Loucy (cell line): ENCODE results near the gene ZNF692.
A peak's percentile ranks its signal among the peaks of the same experiment; 100 is the strongest.

Experiments used
- H2AFZ ChIP-seq: fragments of 200-600 bp; sonication (generic); 2 replicates; pipeline ENCODE4 v1.6.0; 2016; ENCODE audit warnings: antibody characterized with exemption, mild to moderate bottlenecking, low read length, moderate library complexity
- H3F3A ChIP-seq: fragments of 200-600 bp; 2 replicates; pipeline ENCODE4 v1.6.0; 2016; ENCODE audit warnings: antibody characterized with exemption, low read depth, mild to moderate bottlenecking
- H3K27me3 ChIP-seq: fragments of 200-600 bp; sonication (generic); 2 replicates; pipeline ENCODE4 v1.6.1; 2014; ENCODE audit warnings: low read length, mild to moderate bottlenecking; ENCODE audit not compliant: insufficient read depth, poor library complexity, severe bottlenecking
- H3K36me3 ChIP-seq: fragments of 200-600 bp; sonication (generic); 2 replicates; pipeline ENCODE4 v1.6.1; 2016; ENCODE audit warnings: low read length; ENCODE audit not compliant: insufficient read depth
- H3K4me1 ChIP-seq: fragments of 200-600 bp; sonication (generic); 2 replicates; pipeline ENCODE4 v1.5.1; 2014; ENCODE audit warnings: low read length, mild to moderate bottlenecking; ENCODE audit not compliant: insufficient read depth, poor library complexity, severe bottlenecking
- H3K4me2 ChIP-seq: fragments of 200-600 bp; sonication (generic); 2 replicates; pipeline ENCODE4 v1.6.0; 2014; ENCODE audit warnings: antibody characterized with exemption, low read length, low read depth, mild to moderate bottlenecking; ENCODE audit not compliant: poor library complexity, severe bottlenecking
- H3K4me3 ChIP-seq: fragments of 200-600 bp; sonication (generic); 2 replicates; pipeline ENCODE4 v1.5.1; 2014; ENCODE audit warnings: low read length, mild to moderate bottlenecking, mixed read lengths; ENCODE audit not compliant: poor library complexity, severe bottlenecking
- H3K79me2 ChIP-seq: fragments of 200-600 bp; sonication (generic); 2 replicates; pipeline ENCODE4 v1.6.1; 2014; ENCODE audit warnings: low read length; ENCODE audit not compliant: insufficient read depth
- H3K9ac ChIP-seq: fragments of 200-600 bp; sonication (generic); 2 replicates; pipeline ENCODE4 v1.6.0; 2014; ENCODE audit warnings: mild to moderate bottlenecking, low read depth, low read length, moderate library complexity; ENCODE audit not compliant: poor library complexity, severe bottlenecking
- H3K9me2 ChIP-seq: fragments of 200-600 bp; sonication (generic); replicated peaks from 2 replicates; pipeline ENCODE4 v1.6.1; 2016; ENCODE audit warnings: low read depth, low read length, mixed read lengths
- H3K9me3 ChIP-seq: fragments of 200-600 bp; sonication (generic); 2 replicates; pipeline ENCODE4 v1.6.1; 2014; ENCODE audit warnings: mild to moderate bottlenecking, antibody characterized with exemption, low read length, low read depth; ENCODE audit not compliant: insufficient read depth
- H4K20me1 ChIP-seq: fragments of 200-600 bp; sonication (generic); 2 replicates; pipeline ENCODE4 v1.6.0; 2014; ENCODE audit warnings: antibody characterized with exemption, low read length, mild to moderate bottlenecking; ENCODE audit not compliant: insufficient read depth, poor library complexity, severe bottlenecking
- CTCF ChIP-seq: fragments of 200-600 bp; sonication (generic); conservative IDR thresholded peaks from 2 replicates; pipeline ENCODE4 v1.5.1; 2014; ENCODE audit warnings: mild to moderate bottlenecking, antibody characterized with exemption, low read length
- EZH2phosphoT487 ChIP-seq: fragments of 200-600 bp; IDR thresholded peaks from 2 replicates; pipeline ENCODE4 v1.6.1; 2018; ENCODE audit warnings: antibody characterized with exemption, mild to moderate bottlenecking, moderate library complexity, borderline replicate concordance

ZNF692 gene

GRCh38 chr1:248821101-248821500, 37.8 kb downstream of the ZNF692 start:
- TF ChIP-seq CTCF = no peak
- no peak for TF ChIP-seq EZH2phosphoT487
- no peaks in the 10 kb centered on the region for H3K9me2 ChIP-seq
- H3F3A ChIP-seq = no peaks in the 10 kb centered on the region
- H4K20me1 ChIP-seq = peaks cover 15% of the 10 kb centered on the region
- H3K4me3 ChIP-seq = peak overlapping the region; percentile 95
- H3K9me3 ChIP-seq = no peaks in the 10 kb centered on the region
- peaks cover 70% of the 10 kb centered on the region for H3K79me2 ChIP-seq
- H3K4me2 ChIP-seq = peak overlapping the region; percentile 94
- no peak overlapping the region for H2AFZ ChIP-seq
- H3K36me3 ChIP-seq = peaks cover 7% of the 10 kb centered on the region; the same call in 1 of the 2 replicates
- H3K4me1 ChIP-seq = peaks cover 71% of the 10 kb centered on the region
- H3K9ac ChIP-seq = peak overlapping the region; percentile 26
- no peaks in the 10 kb centered on the region for H3K27me3 ChIP-seq

DNA sequence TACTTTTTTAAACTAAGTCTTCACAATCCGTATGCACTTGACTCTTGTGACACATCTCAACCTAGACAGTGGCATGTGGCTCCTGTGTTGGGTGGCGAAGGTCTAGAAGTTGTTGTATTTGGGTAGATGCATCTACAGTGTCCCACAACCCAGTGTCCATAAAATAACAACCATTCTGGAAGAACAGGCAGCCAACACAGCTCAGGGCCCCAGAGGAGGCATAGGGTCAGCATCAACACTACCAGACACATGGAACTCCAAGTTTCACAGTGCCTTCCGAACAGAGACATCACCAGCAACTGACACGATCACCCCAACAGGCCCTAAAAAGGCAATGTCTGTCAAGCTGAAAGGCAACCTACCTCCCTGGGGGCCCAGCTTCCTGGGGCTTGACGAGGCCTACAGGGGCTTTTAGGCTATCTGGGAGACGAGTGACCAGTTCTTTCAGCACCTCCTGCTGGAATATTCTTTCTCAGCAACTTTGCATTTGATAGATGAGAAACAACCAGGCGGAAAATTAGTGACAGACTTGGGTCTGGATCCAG, 38.8 kb downstream of the ZNF692 start:
- TF ChIP-seq EZH2phosphoT487 = no peak
- TF ChIP-seq CTCF = peak; percentile 38; the same call in 1 of the 2 replicates
- H3K27me3 ChIP-seq = no peaks in the 10 kb centered on the region
- H3F3A ChIP-seq = no peaks in the 10 kb centered on the region
- H4K20me1 ChIP-seq = peaks cover 14% of the 10 kb centered on the region
- peak overlapping the region; percentile 94 for H3K4me2 ChIP-seq
- peaks cover 73% of the 10 kb centered on the region for H3K4me1 ChIP-seq
- peak overlapping the region; percentile 26 for H3K9ac ChIP-seq
- H3K9me3 ChIP-seq = no peaks in the 10 kb centered on the region
- no peak overlapping the region for H2AFZ ChIP-seq
- H3K9me2 ChIP-seq = no peaks in the 10 kb centered on the region
- peak overlapping the region; percentile 95 for H3K4me3 ChIP-seq
- H3K36me3 ChIP-seq = peaks cover 8% of the 10 kb centered on the region; the same call in 1 of the 2 replicates
- peaks cover 66% of the 10 kb centered on the region for H3K79me2 ChIP-seq

DNA sequence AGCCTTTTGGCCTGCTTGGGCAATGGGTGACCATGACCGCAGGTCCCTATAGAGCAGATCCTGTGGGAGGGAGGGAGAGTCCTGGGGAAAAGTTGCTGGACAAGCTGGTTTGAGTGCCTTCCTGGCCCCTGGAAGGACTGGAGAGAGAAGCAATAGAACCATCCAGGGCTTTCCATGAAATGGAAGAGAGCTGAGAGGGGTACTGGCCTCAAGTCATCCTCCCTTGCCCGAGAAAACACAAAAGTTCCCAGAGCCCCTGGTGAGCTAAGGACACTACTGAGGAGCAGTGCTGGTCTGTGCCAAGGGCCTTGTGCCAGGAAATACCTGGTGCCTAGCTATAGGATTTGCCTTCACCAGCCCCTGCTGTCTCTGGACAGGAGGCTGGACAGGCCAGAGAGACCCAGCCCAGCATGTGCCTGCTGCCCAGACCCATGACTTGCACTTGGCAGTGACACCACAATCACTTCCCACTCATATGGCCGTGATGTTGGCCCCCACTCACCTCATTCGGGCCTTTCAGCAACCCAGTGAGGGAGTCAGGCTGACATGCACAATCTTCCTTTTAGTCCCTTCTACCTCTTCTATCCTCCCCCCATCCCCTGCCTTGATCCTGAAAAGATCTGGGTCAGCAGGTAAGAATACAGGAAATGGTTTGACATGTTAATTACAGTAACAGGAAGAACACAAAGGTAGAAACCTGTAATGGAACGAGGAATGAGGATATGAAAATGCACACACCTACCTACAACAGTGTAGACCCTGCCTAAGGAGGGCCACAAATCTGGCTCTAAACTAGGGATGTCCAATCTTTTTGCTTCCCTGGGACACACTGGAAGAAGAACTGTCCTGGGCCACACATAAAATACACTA, 40.1 kb downstream of the ZNF692 start:
- H3K9me2 ChIP-seq = no peaks in the 10 kb centered on the region
- no peak overlapping the region for H3K9ac ChIP-seq
- H3K9me3 ChIP-seq = no peaks in the 10 kb centered on the region
- no peak overlapping the region for H2AFZ ChIP-seq
- no peaks in the 10 kb centered on the region for H3F3A ChIP-seq
- no peak overlapping the region for H3K4me3 ChIP-seq
- H3K36me3 ChIP-seq = peaks cover 19% of the 10 kb centered on the region; the same call in 1 of the 2 replicates
- H3K4me2 ChIP-seq = peak overlapping the region; percentile 30
- peaks cover 59% of the 10 kb centered on the region for H3K4me1 ChIP-seq
- H3K27me3 ChIP-seq = no peaks in the 10 kb centered on the region
- no peak for TF ChIP-seq EZH2phosphoT487
- TF ChIP-seq CTCF = no peak
- peaks cover 52% of the 10 kb centered on the region for H3K79me2 ChIP-seq
- peaks cover 7% of the 10 kb centered on the region for H4K20me1 ChIP-seq
